K562 (cell line): ENCODE data around the gene MAL. TPM values are rescaled to one million over a fixed set of nuclear protein-coding genes. Genes with fewer than 3 reads are reported as not detected.

Experiments
- ATAC-seq: fragments of 200-7000 bp; cut with Tn5 transposase; 3 replicates; pipeline ENCODE4 v1.9.1; 2020; ENCODE audit warnings: moderate library complexity
- BruUV-seq: library from RNA; stranded (reverse); fragments of 400-500 nt; replicated peaks from 2 replicates; lab custom pipeline; 2021; lab: Mats Ljungman, UMichigan
- CTCF ChIA-PET: fragments of 300-600 bp; formaldehyde crosslinking; extraction: SDS; loops from one replicate; lab custom pipeline; 2021; ENCODE audit warnings: low intra/inter-chr PET ratio; lab: Yijun Ruan, JAX
- POLR2A ChIA-PET: fragments of 300-600, 350-650 bp; sonication (Branson Sonifier 250); formaldehyde crosslinking; extraction: SDS; loops from one replicate; lab custom pipeline; 2021; ENCODE audit warnings: antibody characterized with exemption, inconsistent platforms; lab: Yijun Ruan, JAX
- DNase-seq, 4 experiments: peaks; one replicate each; pipeline versions ENCODE4 v3.0.0 to v3.0.0-alpha.2; 2011 to 2018; ENCODE audit warnings: low spot score in 3 of 4, mixed read lengths in 3 of 4; ENCODE audit errors: extremely low read depth in 1 of 4
- FAIRE-seq: peaks from 2 replicates; lab custom pipeline; 2011; peaks lifted over from hg19 to GRCh38; lab: Jason Lieb, UNC
- H2AFZ ChIP-seq: 2 replicates; pipeline ENCODE4 v1.6.0; 2011; ENCODE audit warnings: low read depth, low read length, control low read depth, inconsistent platforms
- H3K27ac ChIP-seq: fragments of 200-600 bp; 3 replicates; pipeline ENCODE4 v1.8.0; 2011; ENCODE audit warnings: low read depth, mild to moderate bottlenecking, control low read depth, inconsistent platforms, low read length, moderate library complexity, mixed read lengths; ENCODE audit errors: extremely low read depth
- H3K27me3 ChIP-seq, 2 experiments: fragments of 300-600 bp in 1 of 2; 2 replicates in 1 of 2; 3 replicates in 1 of 2; pipeline versions ENCODE4 v1.6.0 to v1.8.0; 2011; ENCODE audit warnings: inconsistent platforms in 2 of 2, low read length in 2 of 2, mild to moderate bottlenecking in 1 of 2, mixed read lengths in 1 of 2, moderate library complexity in 1 of 2; ENCODE audit not compliant: control insufficient read depth in 2 of 2, insufficient read depth in 2 of 2
- H3K36me3 ChIP-seq: fragments of 300-600 bp; 3 replicates; pipeline ENCODE4 v1.8.0; 2011; ENCODE audit warnings: mild to moderate bottlenecking, low read length, inconsistent platforms; ENCODE audit not compliant: control insufficient read depth, insufficient read depth
- H3K4me1 ChIP-seq, 2 experiments: fragments of 200-600 bp in 1 of 2; replicated peaks in 1 of 2; 2 replicates in 1 of 2; 3 replicates in 1 of 2; pipeline versions ENCODE4 v1.5.1 to v1.8.0; 2011; ENCODE audit warnings: inconsistent platforms in 2 of 2, low read length in 2 of 2, mild to moderate bottlenecking in 1 of 2, mixed read lengths in 1 of 2, moderate library complexity in 1 of 2; ENCODE audit not compliant: control insufficient read depth in 2 of 2, insufficient read depth in 2 of 2
- H3K4me2 ChIP-seq: 2 replicates; pipeline ENCODE4 v1.6.1; 2011; ENCODE audit warnings: low read length, control low read depth, inconsistent platforms, mixed read lengths; ENCODE audit not compliant: insufficient read depth
- H3K4me3 ChIP-seq: fragments of 200-600 bp; sonication (generic), shearing (Covaris generic); 2 replicates; pipeline ENCODE4 v1.5.1; 2016; ENCODE audit warnings: control low read depth, inconsistent platforms
- H3K79me2 ChIP-seq: fragments of 200-600 bp; 3 replicates; pipeline ENCODE4 v1.8.0; 2011; ENCODE audit warnings: low read length, inconsistent platforms; ENCODE audit not compliant: control insufficient read depth, insufficient read depth
- H3K9ac ChIP-seq, 2 experiments: 2 replicates each; pipeline versions ENCODE4 v1.6.0 to v1.6.1; 2011; ENCODE audit warnings: low read depth in 2 of 2, low read length in 2 of 2, control low read depth in 1 of 2, inconsistent platforms in 1 of 2, mild to moderate bottlenecking in 1 of 2, mixed read lengths in 1 of 2; ENCODE audit not compliant: insufficient read depth in 1 of 2
- H3K9me1 ChIP-seq: one replicate; pipeline ENCODE4 v1.6.0; 2011; ENCODE audit warnings: inconsistent platforms, mild to moderate bottlenecking, low read length, moderate library complexity; ENCODE audit not compliant: control insufficient read depth, insufficient read depth
- H3K9me3 ChIP-seq: replicated peaks from 2 replicates; pipeline ENCODE4 v1.5.1; 2011; ENCODE audit warnings: low read depth, low read length, inconsistent platforms; ENCODE audit not compliant: control insufficient read depth, insufficient read depth
- H4K20me1 ChIP-seq: replicated peaks from 2 replicates; pipeline ENCODE4 v1.6.1; 2011; ENCODE audit warnings: low read length, inconsistent platforms, mixed read lengths; ENCODE audit not compliant: control insufficient read depth, insufficient read depth
- BCL6 ChIP-seq: fragments of 250-450 bp; sonication (Bioruptor Pico); IDR thresholded peaks from 2 replicates; pipeline ENCODE4 v1.4.0; 2020
- BRF1 ChIP-seq: IDR thresholded peaks from 3 replicates; pipeline ENCODE4 v1.6.1; 2011; ENCODE audit warnings: borderline replicate concordance, mild to moderate bottlenecking; ENCODE audit not compliant: insufficient read length; ENCODE audit errors: extremely low read depth
- E2F3 ChIP-seq: fragments of 250-450 bp; sonication (Bioruptor Pico); IDR thresholded peaks from 2 replicates; pipeline ENCODE4 v1.4.0; 2020; ENCODE audit warnings: mild to moderate bottlenecking
- GTF2F1 ChIP-seq: IDR thresholded peaks from 2 replicates; pipeline ENCODE4 v1.6.1; 2011; ENCODE audit warnings: low read depth, low read length, improper control_type of control experiment
- KLF1 ChIP-seq: fragments of 450-650 bp; IDR thresholded peaks from 2 replicates; pipeline ENCODE4 v1.6.1; 2016; ENCODE audit warnings: missing genetic modification characterization, missing compliant biosample characterization
- MTF1 ChIP-seq: fragments of 250-450 bp; sonication (Bioruptor Pico); IDR thresholded peaks from 2 replicates; pipeline ENCODE4 v1.9.0; 2021; ENCODE audit warnings: moderate library complexity, mild to moderate bottlenecking, inconsistent platforms, borderline replicate concordance
- MXI1 ChIP-seq: IDR thresholded peaks from 2 replicates; pipeline ENCODE4 v1.6.1; 2011; ENCODE audit warnings: low read depth, mild to moderate bottlenecking, improper control_type of control experiment, low read length
- PTBP1 ChIP-seq: fragments of 200-400 bp; formaldehyde crosslinking; IDR thresholded peaks from 2 replicates; pipeline ENCODE4 v1.6.1; 2017; ENCODE audit warnings: low read depth, low read length
- RBM22 ChIP-seq: fragments of 200-400 bp; formaldehyde crosslinking; IDR thresholded peaks from 2 replicates; pipeline ENCODE4 v1.6.1; 2018; ENCODE audit warnings: low read length, low read depth; ENCODE audit not compliant: poor library complexity, severe bottlenecking
- SIRT6 ChIP-seq: IDR thresholded peaks from one replicate; pipeline ENCODE4 v1.6.1; 2012; ENCODE audit warnings: low read depth, mild to moderate bottlenecking, control low read depth, inconsistent platforms, low read length, moderate library complexity
- TSC22D4 ChIP-seq: fragments of 450-650 bp; IDR thresholded peaks from 2 replicates; pipeline ENCODE4 v1.6.1; 2016; ENCODE audit warnings: missing genetic modification characterization, missing biosample characterization, control low read depth
- ZNF174 ChIP-seq: fragments of 250-450 bp; sonication (Bioruptor Pico); IDR thresholded peaks from 2 replicates; pipeline ENCODE4 v1.4.0; 2020; ENCODE audit warnings: mild to moderate bottlenecking
- ZNF197 ChIP-seq: fragments of 200-800 bp; sonication (Bioruptor generic); IDR thresholded peaks from 2 replicates; pipeline ENCODE4 v1.6.1; 2016; ENCODE audit warnings: low read depth, missing genetic modification characterization, missing compliant biosample characterization
- ZNF586 ChIP-seq: fragments of 450-650 bp; formaldehyde crosslinking; conservative IDR thresholded peaks from 2 replicates; pipeline ENCODE4 v1.4.0; 2020; ENCODE audit warnings: mild to moderate bottlenecking, moderate library complexity
- ZNF696 ChIP-seq: fragments of 250-450 bp; sonication (Bioruptor Pico); conservative IDR thresholded peaks from 2 replicates; pipeline ENCODE4 v1.4.0; 2020; ENCODE audit warnings: mild to moderate bottlenecking, moderate library complexity
- WGBS: fragments of 100-300 bp; shearing (Covaris generic); methylation state at CpG from one replicate; pipeline ENCODE4 v1.1.6; 2016; ENCODE audit warnings: low coverage, mixed read lengths; ENCODE audit not compliant: insufficient coverage; ENCODE audit errors: missing lambda C conversion rate; 5-methylcytosine and 5-hydroxymethylcytosine counted together
- in situ Hi-C: fragments of 300-500 bp; cut with MboI; formaldehyde crosslinking; loops from 4 replicates; pipeline ENCODE4 v1.15.0; 2018; ENCODE audit warnings: inconsistent platforms, mixed read lengths
- intact Hi-C: fragments of 100-400 bp; cut with micrococcal nuclease; formaldehyde crosslinking; loops from 2 replicates; pipeline ENCODE4 v1.14.2; 2022
- polyA plus RNA-seq, 8 experiments: library from polyadenylated mRNA; depleted of rRNA in 4 of 8; stranded (reverse) in 5 of 8; unstranded in 3 of 8; fragments of >200 nt; fragmentation: Nextera tagmentation in 2 of 8; fragmentation: Illumina TruSeq in 1 of 8; extraction: Ambion mirVana in 2 of 8; extraction: Trizol in 1 of 8; gene quantifications; 2 replicates each; pipeline versions ENCODE4 v1.2.1 to v1.2.3, GENCODE V29; 2011 to 2014; ENCODE audit warnings: inconsistent platforms in 1 of 8, missing spikeins in 1 of 8
- total RNA-seq, 7 experiments: library from RNA; depleted of rRNA in 6 of 7; stranded (reverse); fragments of >200 nt in 6 of 7; fragmentation: Illumina TruSeq in 2 of 7; extraction: Trizol in 2 of 7; gene quantifications; 2 replicates each; pipeline versions ENCODE4 v1.2.1 to v1.2.3, GENCODE V29; 2011 to 2021; ENCODE audit warnings: low replicate concordance in 1 of 7
- TF ChIP-seq, protein P1 (sequence below): fragments of 450-650 bp; IDR thresholded peaks from 2 replicates; pipeline ENCODE4 v1.6.1; 2016; ENCODE audit warnings: low read depth, mild to moderate bottlenecking, moderate library complexity
- TF ChIP-seq, protein P2 (sequence below): fragments of 250-450 bp; sonication (Bioruptor Pico); IDR thresholded peaks from 2 replicates; pipeline ENCODE4 v1.8.0; 2022; ENCODE audit warnings: moderate library complexity, mild to moderate bottlenecking, inconsistent platforms

MAL gene
- total and polyA plus RNA-seq, 9 of the 15 experiments (the other 6 are each of a cell fraction or from before 2014, with no cell fraction given) = not detected

DNA sequence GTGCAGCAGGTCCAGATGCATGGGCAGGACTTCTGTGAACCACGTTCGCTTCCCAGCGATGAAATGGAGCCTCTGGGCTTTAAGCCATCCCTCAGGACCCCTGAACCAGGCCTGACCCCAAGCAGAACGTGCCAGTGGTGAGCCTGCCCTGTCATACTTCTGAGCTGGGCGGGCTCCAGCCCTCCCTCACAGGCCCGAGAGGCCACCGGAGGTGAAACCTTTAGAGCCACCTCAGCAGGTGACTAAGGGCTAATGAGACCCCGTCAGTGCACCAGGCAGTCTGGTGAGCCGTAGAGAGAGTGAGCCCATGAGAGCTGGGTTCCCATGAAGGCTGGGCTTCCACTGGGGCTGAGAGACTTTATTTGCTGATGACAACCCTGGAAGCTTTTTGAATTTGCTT is 8.9 kb upstream of the MAL start:
- ATAC-seq (no peak; the same call in 2 of the 3 replicates), FAIRE-seq (no peak), DNase-seq (no peak)
- POLR2A ChIA-PET = no interaction called here
- no peak overlapping the region for H3K27ac ChIP-seq
- H3K4me2 ChIP-seq = no peak overlapping the region
- no peak for TF ChIP-seq PTBP1
- no peak for TF ChIP-seq MXI1
- TF ChIP-seq MTF1 (CRISPR knock-in tag) = no peak
- no peak for TF ChIP-seq BCL6 (CRISPR knock-in tag)
- TF ChIP-seq TSC22D4 (tag) = no peak
- TF ChIP-seq, protein P1, sequence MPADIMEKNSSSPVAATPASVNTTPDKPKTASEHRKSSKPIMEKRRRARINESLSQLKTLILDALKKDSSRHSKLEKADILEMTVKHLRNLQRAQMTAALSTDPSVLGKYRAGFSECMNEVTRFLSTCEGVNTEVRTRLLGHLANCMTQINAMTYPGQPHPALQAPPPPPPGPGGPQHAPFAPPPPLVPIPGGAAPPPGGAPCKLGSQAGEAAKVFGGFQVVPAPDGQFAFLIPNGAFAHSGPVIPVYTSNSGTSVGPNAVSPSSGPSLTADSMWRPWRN = no peak
- no peak for TF ChIP-seq RBM22
- no peak for TF ChIP-seq ZNF197 (CRISPR knock-in tag)
- no peak for TF ChIP-seq SIRT6
- no peak for TF ChIP-seq KLF1 (tag)
- no peak for TF ChIP-seq E2F3 (CRISPR knock-in tag)
- TF ChIP-seq ZNF696 (CRISPR knock-in tag) = no peak
- TF ChIP-seq, protein P2, sequence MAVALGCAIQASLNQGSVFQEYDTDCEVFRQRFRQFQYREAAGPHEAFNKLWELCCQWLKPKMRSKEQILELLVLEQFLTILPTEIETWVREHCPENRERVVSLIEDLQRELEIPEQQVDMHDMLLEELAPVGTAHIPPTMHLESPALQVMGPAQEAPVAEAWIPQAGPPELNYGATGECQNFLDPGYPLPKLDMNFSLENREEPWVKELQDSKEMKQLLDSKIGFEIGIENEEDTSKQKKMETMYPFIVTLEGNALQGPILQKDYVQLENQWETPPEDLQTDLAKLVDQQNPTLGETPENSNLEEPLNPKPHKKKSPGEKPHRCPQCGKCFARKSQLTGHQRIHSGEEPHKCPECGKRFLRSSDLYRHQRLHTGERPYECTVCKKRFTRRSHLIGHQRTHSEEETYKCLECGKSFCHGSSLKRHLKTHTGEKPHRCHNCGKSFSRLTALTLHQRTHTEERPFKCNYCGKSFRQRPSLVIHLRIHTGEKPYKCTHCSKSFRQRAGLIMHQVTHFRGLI (CRISPR knock-in tag) = no peak
- no peak for TF ChIP-seq BRF1
- no peak for TF ChIP-seq GTF2F1
- no peak for TF ChIP-seq ZNF174
- TF ChIP-seq ZNF586 (CRISPR knock-in tag) = no peak
- no TSS peak for BruUV-seq
- H3K4me1 ChIP-seq = peaks cover 0 to 3% of the 10 kb centered on the region in 2 experiments; a peak in 1 of 5 replicates
- CTCF ChIA-PET = no interaction called here
- intact Hi-C loops (no loop called here), in situ Hi-C loops (no loop called here)
- no peaks in the 10 kb centered on the region for H3K36me3 ChIP-seq
- no peaks in the 10 kb centered on the region for H3K9me3 ChIP-seq
- no peaks in the 10 kb centered on the region for H3K79me2 ChIP-seq
- no peaks in the 10 kb centered on the region for H3K9me1 ChIP-seq
- H2AFZ ChIP-seq = no peak overlapping the region
- H3K9ac ChIP-seq = no peak overlapping the region
- H3K4me3 ChIP-seq = no peak overlapping the region
- 3% methylated on average over 9 of the region's 9 CpGs for WGBS
- H4K20me1 ChIP-seq = peaks cover 9% of the 10 kb centered on the region; the same call in 1 of the 2 replicates
- peaks cover 24 to 77% of the 10 kb centered on the region in 2 experiments; a peak in 4 of 5 replicates for H3K27me3 ChIP-seq
